HepG2 (cell line): ENCODE data around the gene MARS1. TPM values are rescaled to one million over a fixed set of nuclear protein-coding genes. Genes with fewer than 3 reads are reported as not detected.

Experiments
- ATF5 ChIP-seq: sonication (generic); formaldehyde crosslinking; IDR thresholded peaks from 2 replicates; pipeline ENCODE4 v1.4.0; 2020; ENCODE audit warnings: mild to moderate bottlenecking, low read depth, missing genetic modification reagents
- ATRX ChIP-seq: sonication (generic); formaldehyde crosslinking; IDR thresholded peaks from 2 replicates; pipeline ENCODE4 v1.4.0; 2020; ENCODE audit warnings: missing genetic modification reagents, borderline replicate concordance
- CBFB ChIP-seq: sonication (generic); formaldehyde crosslinking; IDR thresholded peaks from 2 replicates; pipeline ENCODE4 v1.4.0; 2020; ENCODE audit warnings: missing genetic modification reagents
- FUBP1 ChIP-seq: sonication (generic); formaldehyde crosslinking; IDR thresholded peaks from 2 replicates; pipeline ENCODE4 v1.5.1; 2020; ENCODE audit warnings: missing genetic modification reagents, mild to moderate bottlenecking, borderline replicate concordance
- HNRNPK ChIP-seq: fragments of 200-400 bp; formaldehyde crosslinking; IDR thresholded peaks from 2 replicates; pipeline ENCODE4 v1.6.1; 2018; ENCODE audit warnings: low read length, low read depth, moderate library complexity, mild to moderate bottlenecking; ENCODE audit not compliant: poor library complexity, severe bottlenecking
- IRF2 ChIP-seq: IDR thresholded peaks from 2 replicates; pipeline ENCODE4 v1.6.1; 2018; ENCODE audit warnings: missing genetic modification reagents, missing compliant biosample characterization
- KDM6A ChIP-seq: IDR thresholded peaks from 2 replicates; pipeline ENCODE4 v1.6.1; 2016; ENCODE audit warnings: low read depth
- KLF11 ChIP-seq: IDR thresholded peaks from 2 replicates; pipeline ENCODE4 v1.6.1; 2016; ENCODE audit warnings: missing compliant biosample characterization
- MAFK ChIP-seq, 2 experiments: IDR thresholded peaks in 1 of 2; conservative IDR thresholded peaks in 1 of 2; 2 replicates each; pipeline ENCODE4 v1.6.1; 2011; ENCODE audit warnings: improper control_type of control experiment in 2 of 2, low read length in 2 of 2
- MED13 ChIP-seq: sonication (generic); formaldehyde crosslinking; IDR thresholded peaks from 2 replicates; pipeline ENCODE4 v1.5.0; 2020; ENCODE audit warnings: missing genetic modification reagents
- MYC ChIP-seq: sonication (generic); formaldehyde crosslinking; IDR thresholded peaks from 2 replicates; pipeline ENCODE4 v1.9.0; 2021; ENCODE audit warnings: missing genetic modification reagents, borderline replicate concordance
- NPAS2 ChIP-seq: sonication (generic); formaldehyde crosslinking; IDR thresholded peaks from 2 replicates; pipeline ENCODE4 v1.8.0; 2022; ENCODE audit warnings: mild to moderate bottlenecking, missing genetic modification reagents, borderline replicate concordance
- PRDM15 ChIP-seq: sonication (generic); formaldehyde crosslinking; IDR thresholded peaks from 2 replicates; pipeline ENCODE4 v1.4.0; 2020; ENCODE audit warnings: missing genetic modification reagents
- RBFOX2 ChIP-seq: fragments of 200-400 bp; formaldehyde crosslinking; IDR thresholded peaks from 2 replicates; pipeline ENCODE4 v1.6.1; 2017; ENCODE audit warnings: low read depth, mild to moderate bottlenecking, low read length
- SP4 ChIP-seq: sonication (generic); formaldehyde crosslinking; IDR thresholded peaks from 2 replicates; pipeline ENCODE4 v1.8.1; 2023; ENCODE audit warnings: mild to moderate bottlenecking, missing genetic modification reagents
- SRF ChIP-seq: IDR thresholded peaks from 2 replicates; pipeline ENCODE4 v1.6.1; 2011; ENCODE audit warnings: mild to moderate bottlenecking, low read depth, low read length, moderate library complexity
- SRSF9 ChIP-seq: fragments of 200-400 bp; formaldehyde crosslinking; IDR thresholded peaks from 2 replicates; pipeline ENCODE4 v1.6.1; 2018; ENCODE audit warnings: borderline replicate concordance, mild to moderate bottlenecking, low read depth, low read length; ENCODE audit not compliant: insufficient read depth, poor library complexity, severe bottlenecking
- SUZ12 ChIP-seq: fragments of 150-350 bp; IDR thresholded peaks from 2 replicates; pipeline ENCODE4 v1.6.1; 2014; ENCODE audit warnings: low read depth, low read length
- TFAP4 ChIP-seq: sonication (generic); IDR thresholded peaks from 2 replicates; pipeline ENCODE4 v1.6.1; 2016; ENCODE audit warnings: low read depth, borderline replicate concordance
- THAP11 ChIP-seq: IDR thresholded peaks from 2 replicates; pipeline ENCODE4 v1.6.1; 2016; ENCODE audit warnings: missing biosample characterization, missing genetic modification reagents
- ZBTB38 ChIP-seq: sonication (generic); formaldehyde crosslinking; IDR thresholded peaks from 2 replicates; pipeline ENCODE4 v1.5.1; 2020; ENCODE audit warnings: mild to moderate bottlenecking, missing genetic modification reagents
- ZKSCAN8 ChIP-seq: IDR thresholded peaks from 2 replicates; pipeline ENCODE4 v1.6.1; 2016; ENCODE audit warnings: borderline replicate concordance, missing genetic modification reagents, missing compliant biosample characterization
- ZNF660 ChIP-seq: sonication (generic); formaldehyde crosslinking; IDR thresholded peaks from 2 replicates; pipeline ENCODE4 v1.5.1; 2020; ENCODE audit warnings: mild to moderate bottlenecking, low read depth, missing genetic modification reagents, borderline replicate concordance
- polyA plus RNA-seq, 8 experiments: library from polyadenylated mRNA; depleted of rRNA in 3 of 8; stranded (reverse) in 7 of 8; unstranded in 1 of 8; fragments of >200 nt; fragmentation: Illumina TruSeq in 4 of 8; extraction: Trizol in 4 of 8; gene quantifications; 2 replicates each; pipeline versions ENCODE4 v1.2.1 to v1.2.3, GENCODE V29; 2011 to 2016; ENCODE audit warnings: low read depth in 4 of 8, missing spikeins in 1 of 8, mixed read lengths in 1 of 8; ENCODE audit not compliant: insufficient read depth in 1 of 8
- total RNA-seq, 5 experiments: library from RNA; depleted of rRNA; stranded (reverse); fragments of >200 nt; fragmentation: Illumina TruSeq; extraction: Trizol; gene quantifications; 2 replicates each; pipeline ENCODE4 v1.2.3, GENCODE V29; 2016; ENCODE audit warnings: low read depth in 1 of 5

MARS1 gene
- total and polyA plus RNA-seq, 2 of the 13 experiments (the other 11 are each of a cell fraction or from before 2014, with no cell fraction given): 115 to 181 TPM

GRCh38 chr12:57547288-57548012 is 59.6 kb downstream of the MARS1 start (continued):
- TF ChIP-seq IRF2 (CRISPR knock-in tag) (peak; percentile 83), SRSF9 (no peak), ATRX (CRISPR knock-in tag) (no peak), SP4 (CRISPR knock-in tag) (no peak), TFAP4 (0 out of 2 replicates have a peak, but pooled peaks have one; percentile 14), ZBTB38 (CRISPR knock-in tag) (no peak), MED13 (CRISPR knock-in tag) (no peak), ZNF660 (CRISPR knock-in tag) (no peak), FUBP1 (no peak), KDM6A (CRISPR knock-in tag) (no peak), KLF11 (CRISPR knock-in tag) (0 out of 2 replicates have a peak, but pooled peaks have one; percentile 25), HNRNPK (no peak), ZKSCAN8 (no peak), MYC (CRISPR knock-in tag) (no peak), SUZ12 (peak; percentile 61; the same call in 1 of the 2 replicates), RBFOX2 (no peak), MAFK (conservative IDR thresholded peaks at IDR 0.05 in 1 of 2, IDR thresholded peaks at IDR 0.05 in 1 of 2; ENCODE audit: low read length in 2 of 2) (no peak), NPAS2 (CRISPR knock-in tag) (no peak), THAP11 (CRISPR knock-in tag) (peak; percentile 99), CBFB (CRISPR knock-in tag) (0 out of 2 replicates have a peak, but pooled peaks have one; percentile 2), PRDM15 (no peak), ATF5 (CRISPR knock-in tag) (no peak), SRF (no peak)
